OCI-LY3 (cell line): ENCODE results near the gene ARF1.

Source experiments
- EZH2phosphoT487 ChIP-seq: fragments of 200-600 bp; shearing (Covaris generic); IDR thresholded peaks from 2 replicates; pipeline ENCODE4 v1.6.1; 2018; ENCODE audit warnings: antibody characterized with exemption, mixed run types, low read depth
- TF ChIP-seq, protein P1 (sequence below): fragments of 200-600, 300-600 bp; sonication (generic); IDR thresholded peaks from 2 replicates; pipeline ENCODE4 v1.5.1; 2014; ENCODE audit warnings: antibody characterized with exemption, low read length, low read depth

DNA sequence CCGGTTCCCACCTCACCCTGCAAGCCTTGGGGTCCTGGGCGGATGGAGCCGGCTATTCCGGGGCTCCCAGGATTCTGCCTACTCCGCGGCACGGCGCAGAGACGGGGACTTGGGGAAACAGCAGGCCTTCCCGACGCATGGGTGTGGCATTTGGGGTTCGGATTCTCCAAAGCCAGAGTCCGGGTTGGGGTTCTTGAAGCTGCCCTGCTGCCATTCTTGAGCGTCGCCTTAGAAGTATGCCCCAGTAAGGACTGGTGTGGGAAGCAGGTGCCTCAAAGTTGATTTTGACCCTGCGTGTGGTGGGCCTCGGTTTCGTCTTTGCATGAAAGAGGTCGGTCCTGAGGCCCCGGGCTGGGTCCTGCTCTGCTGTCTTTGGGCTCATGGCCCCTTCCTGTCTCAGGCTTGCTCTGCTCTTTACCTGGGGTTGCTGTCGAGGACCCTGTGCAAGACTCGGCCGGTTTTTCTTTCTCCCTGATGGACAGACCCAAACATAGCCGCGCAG lies 58.3 kb downstream of the ARF1 start:
- TF ChIP-seq, protein P1, sequence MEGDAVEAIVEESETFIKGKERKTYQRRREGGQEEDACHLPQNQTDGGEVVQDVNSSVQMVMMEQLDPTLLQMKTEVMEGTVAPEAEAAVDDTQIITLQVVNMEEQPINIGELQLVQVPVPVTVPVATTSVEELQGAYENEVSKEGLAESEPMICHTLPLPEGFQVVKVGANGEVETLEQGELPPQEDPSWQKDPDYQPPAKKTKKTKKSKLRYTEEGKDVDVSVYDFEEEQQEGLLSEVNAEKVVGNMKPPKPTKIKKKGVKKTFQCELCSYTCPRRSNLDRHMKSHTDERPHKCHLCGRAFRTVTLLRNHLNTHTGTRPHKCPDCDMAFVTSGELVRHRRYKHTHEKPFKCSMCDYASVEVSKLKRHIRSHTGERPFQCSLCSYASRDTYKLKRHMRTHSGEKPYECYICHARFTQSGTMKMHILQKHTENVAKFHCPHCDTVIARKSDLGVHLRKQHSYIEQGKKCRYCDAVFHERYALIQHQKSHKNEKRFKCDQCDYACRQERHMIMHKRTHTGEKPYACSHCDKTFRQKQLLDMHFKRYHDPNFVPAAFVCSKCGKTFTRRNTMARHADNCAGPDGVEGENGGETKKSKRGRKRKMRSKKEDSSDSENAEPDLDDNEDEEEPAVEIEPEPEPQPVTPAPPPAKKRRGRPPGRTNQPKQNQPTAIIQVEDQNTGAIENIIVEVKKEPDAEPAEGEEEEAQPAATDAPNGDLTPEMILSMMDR: no peak
- no peak for TF ChIP-seq EZH2phosphoT487
